ENCODE data around the gene FZD10. TPM values are rescaled to one million over a fixed set of nuclear protein-coding genes. Genes with fewer than 3 reads are reported as not detected.

FZD10 gene
- total RNA-seq, 1 experiment from 2014 or later: not detected

DNA sequence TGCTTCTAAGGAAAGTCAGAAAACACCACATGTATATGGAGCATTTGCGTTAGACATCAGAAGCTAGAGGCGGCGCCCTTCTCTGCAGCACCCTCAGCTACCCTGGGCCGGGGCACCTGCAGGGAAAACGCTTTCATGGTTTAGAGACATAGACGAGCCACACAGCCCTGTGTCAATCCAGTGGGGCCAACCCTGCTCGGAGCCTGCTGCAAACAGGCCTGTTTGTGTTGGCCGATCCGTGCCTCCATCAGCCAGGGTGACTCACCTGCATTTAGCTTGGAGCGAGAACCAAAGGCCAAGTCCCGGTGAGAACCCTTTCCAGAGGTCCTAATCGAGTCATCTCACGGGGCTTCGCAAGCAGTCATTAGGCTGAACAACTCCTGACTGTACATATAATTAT is 19.5 kb upstream of the FZD10 start:
- no peaks in the 10 kb centered on the region for H3K79me2 ChIP-seq (ENCODE audit: low read length)
- H3K9ac ChIP-seq (ENCODE audit: low read length): no peak overlapping the region
- no peaks in the 10 kb centered on the region for H3K4me1 ChIP-seq (ENCODE audit: low read length)
- H3K36me3 ChIP-seq (ENCODE audit: insufficient read depth, low read length): no peaks in the 10 kb centered on the region
- H3K4me2 ChIP-seq (ENCODE audit: low read depth, low read length, poor library complexity, severe bottlenecking): no peak overlapping the region
- H3K27ac ChIP-seq (ENCODE audit: low read length): no peak overlapping the region
- DNase-seq: no peak
- no peaks in the 10 kb centered on the region for H3K9me3 ChIP-seq (ENCODE audit: low read length)
- H3K4me3 ChIP-seq (ENCODE audit: low read length): no peak overlapping the region
- no peaks in the 10 kb centered on the region for H3K27me3 ChIP-seq (ENCODE audit: low read length)
- no peak overlapping the region for H2AFZ ChIP-seq (ENCODE audit: low read length)
- no peaks in the 10 kb centered on the region for H4K20me1 ChIP-seq (ENCODE audit: insufficient read depth, low read depth, low read length)
- H3K9me2 ChIP-seq (replicated peaks; ENCODE audit: insufficient read depth, low read length): no peaks in the 10 kb centered on the region

DNA sequence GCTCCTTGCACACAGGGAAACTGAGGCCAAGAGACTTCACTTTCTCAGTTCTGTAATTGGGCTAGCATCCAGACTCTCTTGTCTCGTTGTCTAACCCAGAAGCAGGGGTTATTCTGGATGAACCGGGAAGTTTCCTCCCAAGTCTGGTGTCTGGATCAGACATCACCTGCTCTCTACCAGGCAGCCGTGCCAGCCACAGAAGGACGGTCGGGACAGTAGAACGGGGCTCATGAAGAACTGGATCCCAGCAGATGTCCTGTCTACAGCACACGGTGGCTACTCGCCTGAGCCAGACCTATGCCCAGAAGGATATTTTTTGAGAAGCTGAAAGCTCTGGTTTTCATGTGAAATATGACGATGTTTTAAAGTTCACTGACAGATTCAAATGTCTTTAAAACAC is 19.1 kb upstream of the FZD10 start:
- H3K27me3 ChIP-seq (ENCODE audit: low read length): no peaks in the 10 kb centered on the region
- no peaks in the 10 kb centered on the region for H3K9me2 ChIP-seq (replicated peaks; ENCODE audit: insufficient read depth, low read length)
- H3K4me2 ChIP-seq (ENCODE audit: low read depth, low read length, poor library complexity, severe bottlenecking): no peak overlapping the region
- no peak overlapping the region for H3K27ac ChIP-seq (ENCODE audit: low read length)
- no peak overlapping the region for H2AFZ ChIP-seq (ENCODE audit: low read length)
- H3K4me3 ChIP-seq (ENCODE audit: low read length): no peak overlapping the region
- no peaks in the 10 kb centered on the region for H3K36me3 ChIP-seq (ENCODE audit: insufficient read depth, low read length)
- no peaks in the 10 kb centered on the region for H3K4me1 ChIP-seq (ENCODE audit: low read length)
- no peaks in the 10 kb centered on the region for H3K79me2 ChIP-seq (ENCODE audit: low read length)
- H3K9ac ChIP-seq (ENCODE audit: low read length): no peak overlapping the region
- no peaks in the 10 kb centered on the region for H4K20me1 ChIP-seq (ENCODE audit: insufficient read depth, low read depth, low read length)
- no peaks in the 10 kb centered on the region for H3K9me3 ChIP-seq (ENCODE audit: low read length)
- DNase-seq: no peak

DNA sequence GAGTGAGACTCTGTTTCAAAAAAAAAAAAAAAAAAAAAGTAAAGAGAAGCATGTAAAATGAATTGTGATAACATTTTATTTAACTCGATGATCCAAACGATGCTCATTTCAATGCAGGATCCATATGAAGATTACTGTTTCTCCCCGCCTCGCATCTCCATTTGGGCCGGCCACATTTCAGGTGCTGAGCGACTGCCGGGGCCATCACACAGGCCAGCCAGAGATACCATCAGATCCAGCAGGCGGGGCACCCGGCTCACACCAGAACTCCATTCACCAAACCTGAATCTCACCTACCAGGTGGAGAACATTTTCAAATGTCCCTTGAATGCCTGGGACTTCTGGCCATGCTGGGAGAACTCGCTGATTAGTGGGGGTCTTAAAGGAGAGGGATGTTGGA is 18.0 kb upstream of the FZD10 start:
- Histone ChIP-seq H3K9me2 (replicated peaks; ENCODE audit: insufficient read depth, low read length) (no peaks in the 10 kb centered on the region), H3K4me1 (ENCODE audit: low read length) (no peaks in the 10 kb centered on the region), H3K9me3 (ENCODE audit: low read length) (no peaks in the 10 kb centered on the region), H3K27me3 (ENCODE audit: low read length) (no peaks in the 10 kb centered on the region), H4K20me1 (ENCODE audit: insufficient read depth, low read depth, low read length) (no peaks in the 10 kb centered on the region), H3K4me2 (ENCODE audit: low read depth, low read length, poor library complexity, severe bottlenecking) (no peak overlapping the region), H3K9ac (ENCODE audit: low read length) (no peak overlapping the region), H2AFZ (ENCODE audit: low read length) (no peak overlapping the region), H3K4me3 (ENCODE audit: low read length) (no peak overlapping the region), H3K36me3 (ENCODE audit: insufficient read depth, low read length) (no peaks in the 10 kb centered on the region), H3K27ac (ENCODE audit: low read length) (no peak overlapping the region), H3K79me2 (ENCODE audit: low read length) (no peaks in the 10 kb centered on the region)
- DNase-seq: no peak

DNA sequence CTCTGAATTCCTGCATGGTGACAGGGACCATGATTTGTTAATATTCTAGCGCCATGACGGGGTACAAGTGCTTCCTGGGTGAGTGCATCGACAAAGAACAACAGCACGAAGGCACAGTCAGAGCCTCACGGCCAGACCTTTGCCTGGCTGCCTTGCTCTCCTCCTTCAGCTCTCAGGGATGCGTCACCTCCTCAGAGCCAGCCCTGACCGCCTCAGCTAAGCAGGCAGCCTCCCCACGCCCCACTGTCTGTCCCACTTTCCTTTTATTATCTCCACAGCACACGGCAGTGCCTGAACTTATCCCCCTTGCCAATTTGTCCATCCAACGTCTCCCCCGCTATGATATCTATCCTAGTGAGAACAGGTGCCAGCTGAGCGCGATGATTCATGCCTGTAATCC is 16.5 kb upstream of the FZD10 start:
- Histone ChIP-seq H3K79me2 (ENCODE audit: low read length) (no peaks in the 10 kb centered on the region), H3K27ac (ENCODE audit: low read length) (no peak overlapping the region), H3K9me3 (ENCODE audit: low read length) (no peaks in the 10 kb centered on the region), H3K4me2 (ENCODE audit: low read depth, low read length, poor library complexity, severe bottlenecking) (no peak overlapping the region), H3K4me3 (ENCODE audit: low read length) (no peak overlapping the region), H3K27me3 (ENCODE audit: low read length) (no peaks in the 10 kb centered on the region), H3K9ac (ENCODE audit: low read length) (no peak overlapping the region), H2AFZ (ENCODE audit: low read length) (no peak overlapping the region), H3K9me2 (replicated peaks; ENCODE audit: insufficient read depth, low read length) (no peaks in the 10 kb centered on the region), H4K20me1 (ENCODE audit: insufficient read depth, low read depth, low read length) (no peaks in the 10 kb centered on the region), H3K36me3 (ENCODE audit: insufficient read depth, low read length) (no peaks in the 10 kb centered on the region), H3K4me1 (ENCODE audit: low read length) (no peaks in the 10 kb centered on the region)
- no peak for DNase-seq

DNA sequence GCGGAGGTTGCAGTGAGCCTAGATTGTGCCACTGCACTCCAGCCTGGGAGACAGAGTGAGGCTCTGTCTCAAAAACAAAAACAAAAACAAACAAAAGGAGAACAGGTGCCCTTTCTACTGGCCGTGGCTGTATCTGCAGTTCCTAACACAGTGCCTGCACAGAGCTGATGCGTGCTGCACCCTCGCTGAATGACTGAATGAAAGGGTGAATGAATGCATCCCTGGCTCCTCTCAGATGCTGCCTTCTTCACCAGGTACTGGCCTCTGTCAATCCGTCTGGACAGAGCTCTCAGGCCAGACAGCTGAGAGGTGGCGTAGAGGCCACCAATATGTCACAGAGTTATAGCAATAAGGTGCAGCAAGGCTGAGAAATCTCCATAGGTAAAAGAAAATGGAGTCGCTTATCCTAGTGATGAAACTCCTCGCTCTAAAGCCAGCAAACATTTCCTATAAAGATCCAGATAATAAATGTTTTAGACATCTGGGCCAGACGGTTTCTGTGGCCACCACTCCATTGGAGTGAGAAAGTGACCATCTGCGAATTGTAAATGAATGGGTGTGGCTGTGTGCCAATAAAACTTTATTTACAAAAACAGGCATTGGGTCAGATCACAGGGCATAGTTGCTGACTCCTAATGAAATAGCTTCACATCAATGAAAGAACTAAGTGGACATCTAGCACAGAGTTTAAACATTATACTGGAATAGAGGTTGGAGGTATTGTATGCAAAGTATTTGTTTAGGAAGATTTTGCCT is 15.9 kb upstream of the FZD10 start:
- H3K9ac ChIP-seq (ENCODE audit: low read length): no peak overlapping the region
- no peak for DNase-seq
- no peak overlapping the region for H3K4me2 ChIP-seq (ENCODE audit: low read depth, low read length, poor library complexity, severe bottlenecking)
- H3K79me2 ChIP-seq (ENCODE audit: low read length): no peaks in the 10 kb centered on the region
- H3K9me3 ChIP-seq (ENCODE audit: low read length): no peaks in the 10 kb centered on the region
- H3K36me3 ChIP-seq (ENCODE audit: insufficient read depth, low read length): no peaks in the 10 kb centered on the region
- no peak overlapping the region for H2AFZ ChIP-seq (ENCODE audit: low read length)
- no peaks in the 10 kb centered on the region for H3K27me3 ChIP-seq (ENCODE audit: low read length)
- no peak overlapping the region for H3K4me3 ChIP-seq (ENCODE audit: low read length)
- no peaks in the 10 kb centered on the region for H3K9me2 ChIP-seq (replicated peaks; ENCODE audit: insufficient read depth, low read length)
- H4K20me1 ChIP-seq (ENCODE audit: insufficient read depth, low read depth, low read length): no peaks in the 10 kb centered on the region
- H3K4me1 ChIP-seq (ENCODE audit: low read length): no peaks in the 10 kb centered on the region
- H3K27ac ChIP-seq (ENCODE audit: low read length): no peak overlapping the region

DNA sequence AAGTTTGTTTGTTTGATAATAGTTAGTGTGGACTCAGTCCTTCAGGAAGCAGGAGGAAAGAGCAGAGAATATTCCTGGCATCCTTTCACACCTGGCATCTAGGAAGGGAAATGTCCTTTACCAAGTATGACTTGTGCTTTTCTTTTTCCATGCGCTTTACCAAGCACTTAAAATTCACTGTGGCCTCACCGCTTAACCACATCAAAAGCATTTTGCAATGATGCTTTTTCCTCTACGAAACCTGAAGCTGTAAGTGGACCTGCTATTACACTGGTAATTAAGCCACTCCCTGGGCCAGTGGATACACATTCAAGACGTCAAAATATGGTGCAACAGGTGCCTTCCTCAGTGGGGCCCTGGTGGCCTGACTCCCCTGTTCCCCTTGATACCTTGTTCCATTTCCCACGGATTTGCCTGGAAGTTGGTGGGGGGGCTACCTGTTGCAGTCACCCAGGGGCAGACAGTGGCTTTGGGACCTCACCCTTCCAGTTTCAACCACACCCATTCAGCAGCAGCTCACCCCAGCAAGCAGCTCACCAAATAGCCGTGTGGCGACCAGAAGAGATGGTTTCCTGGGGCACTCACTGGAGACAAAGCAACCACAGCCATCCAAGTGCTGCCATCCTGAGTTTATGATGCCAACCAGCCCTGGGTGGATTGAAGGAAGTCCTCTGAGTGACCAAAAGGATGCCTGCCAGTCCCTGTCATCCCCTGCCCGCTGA is 14.2 kb upstream of the FZD10 start:
- Histone ChIP-seq H3K36me3 (ENCODE audit: insufficient read depth, low read length) (no peaks in the 10 kb centered on the region), H3K9me3 (ENCODE audit: low read length) (no peaks in the 10 kb centered on the region), H3K4me1 (ENCODE audit: low read length) (no peaks in the 10 kb centered on the region), H3K4me3 (ENCODE audit: low read length) (no peak overlapping the region), H3K4me2 (ENCODE audit: low read depth, low read length, poor library complexity, severe bottlenecking) (no peak overlapping the region), H4K20me1 (ENCODE audit: insufficient read depth, low read depth, low read length) (no peaks in the 10 kb centered on the region), H3K27me3 (ENCODE audit: low read length) (no peaks in the 10 kb centered on the region), H3K9me2 (replicated peaks; ENCODE audit: insufficient read depth, low read length) (no peaks in the 10 kb centered on the region), H3K27ac (ENCODE audit: low read length) (no peak overlapping the region), H2AFZ (ENCODE audit: low read length) (no peak overlapping the region), H3K9ac (ENCODE audit: low read length) (no peak overlapping the region), H3K79me2 (ENCODE audit: low read length) (no peaks in the 10 kb centered on the region)
- no peak for DNase-seq

DNA sequence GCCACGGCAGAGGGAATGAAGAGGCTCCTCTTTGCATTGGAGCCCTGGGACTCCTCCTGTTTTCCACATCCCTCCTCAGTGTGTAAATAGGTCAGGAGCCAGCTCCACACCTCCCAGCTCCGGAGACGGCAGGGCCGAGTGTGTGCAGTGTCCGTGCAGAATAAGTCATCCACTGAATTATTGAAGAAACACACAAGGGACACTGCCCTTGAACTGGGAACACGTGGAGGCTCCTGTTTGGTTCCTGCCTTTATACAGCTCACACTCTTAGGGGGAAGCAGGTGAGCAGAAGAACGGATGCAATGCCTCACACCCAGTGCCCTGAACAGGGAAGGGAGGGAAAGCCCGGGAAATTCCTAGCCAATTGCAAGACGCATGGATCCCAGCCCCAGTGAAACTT is 10.4 kb upstream of the FZD10 start:
- Histone ChIP-seq H3K4me1 (ENCODE audit: low read length) (no peaks in the 10 kb centered on the region), H3K36me3 (ENCODE audit: insufficient read depth, low read length) (no peaks in the 10 kb centered on the region)

DNA sequence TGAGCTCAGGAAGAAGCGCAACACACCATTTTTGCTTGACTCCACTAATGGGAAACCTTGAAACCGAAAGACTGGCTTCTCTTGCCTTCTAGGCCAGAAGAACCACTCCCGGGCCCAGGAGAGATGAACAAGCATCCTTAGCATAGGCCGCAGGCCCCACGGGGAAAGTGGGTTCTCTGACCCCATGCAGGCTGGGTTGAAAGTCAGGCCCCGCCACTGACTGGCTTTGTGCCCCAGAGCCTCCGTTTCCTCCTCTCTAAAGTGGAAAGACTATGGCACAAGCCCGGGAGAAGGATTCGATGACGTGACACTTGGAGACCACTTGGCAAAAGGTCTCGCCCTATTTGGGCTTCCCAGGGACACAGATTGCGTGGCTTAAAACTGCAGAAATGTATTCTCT is 9.9 kb upstream of the FZD10 start:
- no peaks in the 10 kb centered on the region for H3K79me2 ChIP-seq (ENCODE audit: low read length)
- H3K9ac ChIP-seq (ENCODE audit: low read length): no peak overlapping the region
- H3K9me3 ChIP-seq (ENCODE audit: low read length): no peaks in the 10 kb centered on the region
- no peak overlapping the region for H2AFZ ChIP-seq (ENCODE audit: low read length)
- H4K20me1 ChIP-seq (ENCODE audit: insufficient read depth, low read depth, low read length): no peaks in the 10 kb centered on the region
- no peaks in the 10 kb centered on the region for H3K9me2 ChIP-seq (replicated peaks; ENCODE audit: insufficient read depth, low read length)
- H3K4me1 ChIP-seq (ENCODE audit: low read length): no peaks in the 10 kb centered on the region
- no peaks in the 10 kb centered on the region for H3K36me3 ChIP-seq (ENCODE audit: insufficient read depth, low read length)
- DNase-seq: no peak
- no peak overlapping the region for H3K27ac ChIP-seq (ENCODE audit: low read length)
- no peak overlapping the region for H3K4me3 ChIP-seq (ENCODE audit: low read length)
- no peak overlapping the region for H3K4me2 ChIP-seq (ENCODE audit: low read depth, low read length, poor library complexity, severe bottlenecking)
- no peaks in the 10 kb centered on the region for H3K27me3 ChIP-seq (ENCODE audit: low read length)

More for the DNA sequence above, 10.4 kb upstream of the FZD10 start:
- Histone ChIP-seq H3K4me2 (ENCODE audit: low read depth, low read length, poor library complexity, severe bottlenecking) (no peak overlapping the region), H3K27me3 (ENCODE audit: low read length) (no peaks in the 10 kb centered on the region), H3K9me3 (ENCODE audit: low read length) (no peaks in the 10 kb centered on the region), H3K9me2 (replicated peaks; ENCODE audit: insufficient read depth, low read length) (no peaks in the 10 kb centered on the region), H3K79me2 (ENCODE audit: low read length) (no peaks in the 10 kb centered on the region), H3K4me3 (ENCODE audit: low read length) (no peak overlapping the region), H3K27ac (ENCODE audit: low read length) (no peak overlapping the region), H4K20me1 (ENCODE audit: insufficient read depth, low read depth, low read length) (no peaks in the 10 kb centered on the region), H2AFZ (ENCODE audit: low read length) (no peak overlapping the region), H3K9ac (ENCODE audit: low read length) (no peak overlapping the region)
- DNase-seq: no peak

All from Karpas-422 (cell line).